ENCODE results near the gene UMODL1. TPM values are rescaled to one million over a fixed set of nuclear protein-coding genes. Genes with fewer than 3 reads are reported as not detected.

UMODL1 gene
- total and polyA plus RNA-seq, 4 experiments from 2014 or later, result 0.08 to 1.1 (median 0.58) TPM; not detected in 1

DNA sequence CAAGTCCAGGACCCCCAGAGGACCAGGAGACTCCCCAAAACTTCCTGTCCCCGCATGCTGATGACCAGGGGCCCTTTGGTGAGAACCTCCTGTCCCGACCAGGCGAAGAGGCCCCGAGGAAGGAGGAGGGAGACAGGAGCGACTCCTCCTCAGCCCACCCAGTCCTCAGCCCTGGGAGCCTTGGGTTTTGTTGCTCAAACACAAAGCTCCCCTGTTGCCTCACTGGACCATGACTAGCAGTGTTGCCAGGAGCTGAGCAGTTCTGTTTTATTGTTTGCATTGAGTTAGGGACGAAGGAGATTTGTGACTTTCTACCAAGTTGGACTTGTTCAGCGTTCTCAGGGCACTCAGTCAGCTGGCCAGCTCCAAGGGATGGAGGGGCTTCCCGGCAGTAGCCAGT lies 10.0 kb downstream of the UMODL1 start:
- intact Hi-C loops (cut with micrococcal nuclease), result no loop called here
- no peaks in the 10 kb centered on the region for H3K9me3 ChIP-seq (ENCODE audit: control insufficient read depth in 1 of 2, low read length in 2 of 2)
- H3K4me3 Mint-ChIP-seq, result no peak overlapping the region
- ChIA-PET POLR2A (ENCODE audit: partially characterized antibody) (no interaction called here), CTCF (ENCODE audit: partially characterized antibody) (interaction anchor here (1.8 kb wide), 1 partner anchor 27 kb away, joined by 10 read pairs; no protein-coding TSS in a partner anchor)
- H3K4me1 ChIP-seq (ENCODE audit: insufficient read depth, low read length), result no peaks in the 10 kb centered on the region
- no peaks in the 10 kb centered on the region for H3K27me3 Mint-ChIP-seq
- H3K27ac ChIP-seq (ENCODE audit: low read depth, low read length), result no peak overlapping the region
- no peak overlapping the region for H3K27ac Mint-ChIP-seq
- no peaks in the 10 kb centered on the region for H3K9me3 Mint-ChIP-seq
- H3K4me1 Mint-ChIP-seq, result no peaks in the 10 kb centered on the region
- no peaks in the 10 kb centered on the region for H3K36me3 Mint-ChIP-seq
- H3K27me3 ChIP-seq (ENCODE audit: insufficient read depth, low read length), result no peaks in the 10 kb centered on the region
- DNase-seq, result no peak
- no peaks in the 10 kb centered on the region for H3K36me3 ChIP-seq (ENCODE audit: insufficient read depth, low read length)
- no peak overlapping the region for H3K4me3 ChIP-seq (ENCODE audit: low read length in 2 of 2)

DNA sequence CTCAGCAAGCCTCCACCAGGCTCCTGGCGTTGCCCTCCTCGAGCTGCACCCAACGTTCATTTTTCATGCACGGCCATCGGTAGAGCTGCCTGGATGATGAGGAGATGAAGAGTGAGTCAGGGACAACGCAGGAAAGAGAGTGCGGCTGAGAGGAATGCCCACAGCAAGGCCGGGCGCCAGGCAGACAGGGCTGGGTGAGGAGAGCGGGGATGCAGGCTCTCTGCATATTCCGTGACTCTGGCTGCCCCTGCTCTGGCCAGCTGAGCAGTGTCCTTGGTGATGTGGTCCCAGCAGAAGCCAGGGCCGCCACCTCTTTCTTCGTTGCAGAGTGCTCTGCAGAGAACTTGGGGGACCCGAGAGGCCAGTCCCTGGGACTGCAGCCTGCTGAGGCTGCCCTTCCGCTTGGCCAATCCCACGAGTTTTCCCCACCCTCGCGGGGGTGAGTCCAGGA lies 10.8 kb downstream of the UMODL1 start:
- ChIA-PET POLR2A (ENCODE audit: partially characterized antibody) (no interaction called here), CTCF (ENCODE audit: partially characterized antibody) (interaction anchor here (1.8 kb wide), 1 partner anchor 26 kb away, joined by 10 read pairs; no protein-coding TSS in a partner anchor)
- H3K36me3 Mint-ChIP-seq, result no peaks in the 10 kb centered on the region
- H3K9me3 Mint-ChIP-seq, result no peaks in the 10 kb centered on the region
- H3K36me3 ChIP-seq (ENCODE audit: insufficient read depth, low read length), result no peaks in the 10 kb centered on the region
- no peaks in the 10 kb centered on the region for H3K4me1 Mint-ChIP-seq
- H3K4me3 Mint-ChIP-seq, result no peak overlapping the region
- H3K27ac ChIP-seq (ENCODE audit: low read depth, low read length), result no peak overlapping the region
- no peaks in the 10 kb centered on the region for H3K27me3 ChIP-seq (ENCODE audit: insufficient read depth, low read length)
- intact Hi-C loops (cut with micrococcal nuclease), result no loop called here
- no peak overlapping the region for H3K4me3 ChIP-seq (ENCODE audit: low read length in 2 of 2)
- H3K27ac Mint-ChIP-seq, result peak overlapping the region in 1 of 7 donors; percentile 12
- H3K4me1 ChIP-seq (ENCODE audit: insufficient read depth, low read length), result no peaks in the 10 kb centered on the region
- H3K27me3 Mint-ChIP-seq, result no peaks in the 10 kb centered on the region
- no peaks in the 10 kb centered on the region for H3K9me3 ChIP-seq (ENCODE audit: control insufficient read depth in 1 of 2, low read length in 2 of 2)
- DNase-seq, result no peak

DNA sequence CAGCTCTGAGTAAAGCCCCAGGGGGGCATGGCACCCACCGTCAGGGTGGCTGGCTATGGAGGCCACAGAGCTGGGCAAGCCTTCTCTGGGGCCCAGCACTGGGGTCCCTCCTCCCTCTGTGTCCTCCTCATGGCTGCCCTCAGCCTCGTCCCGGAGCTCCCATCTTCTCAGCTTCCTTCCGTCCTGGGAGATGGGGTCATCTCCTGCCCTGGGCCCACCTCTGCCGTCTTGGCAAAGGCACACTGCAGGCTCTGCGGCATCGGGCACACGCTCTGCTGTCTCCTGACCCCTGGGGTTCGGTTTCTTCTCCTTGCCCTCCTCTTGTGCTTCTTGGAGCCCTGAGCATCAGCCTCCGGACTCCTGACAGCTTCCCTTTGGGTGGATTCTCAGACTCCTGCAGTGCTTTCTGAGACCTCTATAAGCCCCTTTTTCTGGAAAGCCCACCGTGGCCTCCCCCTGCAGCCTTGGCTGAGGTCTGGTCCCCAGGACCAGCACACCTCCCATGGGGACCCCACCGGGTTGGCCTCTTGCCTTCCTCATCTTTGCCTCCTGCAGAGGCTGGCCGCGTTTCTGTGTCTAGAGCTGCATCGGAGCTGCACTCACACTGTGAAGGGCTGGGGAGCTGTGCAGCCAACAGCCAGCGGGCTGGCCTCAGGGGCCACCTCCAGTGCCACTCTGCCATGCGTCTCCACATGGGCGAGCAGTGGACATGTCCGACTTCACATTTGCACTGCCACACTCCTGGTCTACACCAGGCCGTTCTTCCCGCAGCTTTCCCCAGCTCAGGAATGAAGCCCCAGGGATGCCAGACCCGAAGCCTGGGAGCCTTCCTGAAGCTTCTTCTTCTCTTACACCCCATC lies 11.6 kb downstream of the UMODL1 start:
- Mint-ChIP-seq H3K36me3 (no peaks in the 10 kb centered on the region), H3K27ac (no peak overlapping the region), H3K4me1 (no peaks in the 10 kb centered on the region), H3K4me3 (peak overlapping the region in 1 of 8 donors; percentile 26), H3K9me3 (no peaks in the 10 kb centered on the region), H3K27me3 (no peaks in the 10 kb centered on the region)
- no peaks in the 10 kb centered on the region for H3K27me3 ChIP-seq (ENCODE audit: insufficient read depth, low read length)
- no peaks in the 10 kb centered on the region for H3K4me1 ChIP-seq (ENCODE audit: insufficient read depth, low read length)
- no peak overlapping the region for H3K27ac ChIP-seq (ENCODE audit: low read depth, low read length)
- intact Hi-C loops (cut with micrococcal nuclease), result no loop called here
- DNase-seq, result no peak
- H3K4me3 ChIP-seq (ENCODE audit: low read length in 2 of 2), result no peak overlapping the region
- H3K36me3 ChIP-seq (ENCODE audit: insufficient read depth, low read length), result no peaks in the 10 kb centered on the region
- POLR2A ChIA-PET (ENCODE audit: partially characterized antibody), result interaction anchor here (1.1 kb wide), 1 partner anchor 9 kb away, joined by 4 read pairs; no protein-coding TSS in a partner anchor
- CTCF ChIA-PET (ENCODE audit: partially characterized antibody), result interaction anchor here (1.8 kb wide), 1 partner anchor 25 kb away, joined by 10 read pairs; no protein-coding TSS in a partner anchor
- H3K9me3 ChIP-seq (ENCODE audit: control insufficient read depth in 1 of 2, low read length in 2 of 2), result no peaks in the 10 kb centered on the region

DNA sequence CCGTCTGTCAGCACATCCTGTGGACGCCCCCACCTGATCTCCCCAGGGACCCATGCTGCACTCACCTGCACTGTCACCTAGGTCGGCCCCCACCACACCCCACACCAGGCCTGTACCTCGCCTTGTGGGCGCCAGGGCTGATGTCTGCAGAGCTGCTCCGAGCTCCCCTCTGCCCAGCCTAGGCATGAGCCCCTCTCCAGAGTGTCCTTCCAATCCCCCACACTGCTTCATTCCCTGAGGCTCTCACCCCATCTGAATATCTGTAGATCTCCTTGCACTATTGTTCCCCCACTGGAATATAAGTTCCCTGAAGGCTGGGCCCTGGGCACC lies 12.2 kb downstream of the UMODL1 start:
- no peaks in the 10 kb centered on the region for H3K9me3 ChIP-seq (ENCODE audit: control insufficient read depth in 1 of 2, low read length in 2 of 2)
- ChIA-PET POLR2A (ENCODE audit: partially characterized antibody) (interaction anchor here (1.1 kb wide), 1 partner anchor 10 kb away, joined by 4 read pairs; no protein-coding TSS in a partner anchor), CTCF (ENCODE audit: partially characterized antibody) (no interaction called here)
- H3K27ac Mint-ChIP-seq, result no peak overlapping the region
- intact Hi-C loops (cut with micrococcal nuclease), result no loop called here
- no peaks in the 10 kb centered on the region for H3K27me3 Mint-ChIP-seq
- H3K4me1 ChIP-seq (ENCODE audit: insufficient read depth, low read length), result no peaks in the 10 kb centered on the region
- peaks cover 0 to 6% (median 0%) of the 10 kb centered on the region in 4 donors for H3K4me1 Mint-ChIP-seq
- H3K9me3 Mint-ChIP-seq, result no peaks in the 10 kb centered on the region
- H3K27ac ChIP-seq (ENCODE audit: low read depth, low read length), result no peak overlapping the region
- no peaks in the 10 kb centered on the region for H3K36me3 Mint-ChIP-seq
- no peak overlapping the region for H3K4me3 Mint-ChIP-seq
- no peaks in the 10 kb centered on the region for H3K27me3 ChIP-seq (ENCODE audit: insufficient read depth, low read length)
- no peak for DNase-seq
- no peak overlapping the region for H3K4me3 ChIP-seq (ENCODE audit: low read length in 2 of 2)
- no peaks in the 10 kb centered on the region for H3K36me3 ChIP-seq (ENCODE audit: insufficient read depth, low read length)

DNA sequence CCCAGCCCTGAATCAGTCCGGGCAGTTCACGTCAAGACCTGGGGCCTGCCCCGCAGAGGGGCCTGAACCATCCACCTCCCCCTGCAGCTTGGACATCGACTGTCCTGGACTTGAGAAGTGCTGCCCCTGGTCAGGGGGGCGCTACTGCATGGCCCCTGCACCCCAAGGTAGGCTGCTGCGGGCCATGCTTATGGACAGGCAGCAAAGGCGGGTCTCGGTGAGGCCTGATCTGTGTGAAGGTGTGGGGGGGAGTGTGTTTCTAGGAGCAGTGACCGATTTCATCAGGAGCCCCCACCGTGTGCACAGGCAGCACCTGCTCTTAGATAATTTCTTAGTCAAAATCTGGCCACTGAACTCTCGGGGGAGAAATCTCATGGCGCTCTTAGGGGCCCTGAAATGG lies 13.0 kb downstream of the UMODL1 start:
- CTCF ChIA-PET (ENCODE audit: partially characterized antibody), result no interaction called here
- Histone ChIP-seq H3K27me3 (ENCODE audit: insufficient read depth, low read length) (no peaks in the 10 kb centered on the region), H3K4me3 (ENCODE audit: low read length in 2 of 2) (no peak overlapping the region), H3K36me3 (ENCODE audit: insufficient read depth, low read length) (no peaks in the 10 kb centered on the region), H3K4me1 (ENCODE audit: insufficient read depth, low read length) (no peaks in the 10 kb centered on the region), H3K9me3 (ENCODE audit: control insufficient read depth in 1 of 2, low read length in 2 of 2) (no peaks in the 10 kb centered on the region), H3K27ac (ENCODE audit: low read depth, low read length) (no peak overlapping the region)
- POLR2A ChIA-PET (ENCODE audit: partially characterized antibody), result no interaction called here
- Mint-ChIP-seq H3K4me3 (no peak overlapping the region), H3K36me3 (no peaks in the 10 kb centered on the region), H3K9me3 (no peaks in the 10 kb centered on the region), H3K27ac (no peak overlapping the region), H3K27me3 (no peaks in the 10 kb centered on the region), H3K4me1 (peaks cover 2 to 13% (median 4%) of the 10 kb centered on the region in 4 donors)
- no peak for DNase-seq
- intact Hi-C loops (cut with micrococcal nuclease), result no loop called here

DNA sequence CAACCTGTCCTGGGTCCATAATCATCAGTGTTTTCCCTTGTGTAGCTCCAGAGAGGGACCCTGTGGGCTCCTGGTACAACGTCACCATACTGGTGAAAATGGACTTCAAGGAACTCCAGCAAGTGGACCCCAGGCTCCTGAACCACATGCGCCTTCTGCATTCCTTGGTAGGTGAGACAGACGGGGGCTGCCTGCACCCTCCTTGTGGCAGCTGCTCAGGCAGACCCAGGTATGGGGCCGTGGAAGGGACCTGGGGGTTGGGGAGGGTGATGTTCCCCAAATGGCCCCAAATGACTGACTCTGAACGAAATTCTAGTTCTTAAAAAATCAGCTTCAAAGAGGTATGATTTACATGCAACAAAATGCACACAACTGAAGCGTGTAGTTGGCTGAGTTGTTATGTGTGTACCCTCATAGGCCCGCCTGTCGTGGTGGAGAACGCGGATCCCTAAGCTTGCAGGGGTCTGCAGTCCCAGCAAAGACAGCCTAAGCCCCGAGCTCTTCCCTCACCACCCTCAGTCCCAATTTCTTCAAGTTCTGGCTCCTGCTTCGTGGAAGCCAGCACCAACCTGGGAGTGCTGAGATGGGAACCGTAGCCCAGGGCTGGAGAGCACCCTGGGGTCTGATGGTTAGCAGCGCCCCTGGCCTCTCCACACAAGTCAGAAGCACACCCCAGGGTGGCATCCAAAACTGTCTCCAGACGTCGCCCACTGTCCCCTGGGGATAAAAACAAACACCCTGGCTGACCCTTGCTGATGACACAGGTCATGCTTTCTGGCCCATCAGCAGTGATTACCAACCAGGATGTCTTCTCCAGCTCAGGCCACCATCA lies 14.3 kb downstream of the UMODL1 start:
- no peak for DNase-seq
- Histone ChIP-seq H3K4me3 (ENCODE audit: low read length in 2 of 2) (no peak overlapping the region), H3K4me1 (ENCODE audit: insufficient read depth, low read length) (no peaks in the 10 kb centered on the region), H3K9me3 (ENCODE audit: control insufficient read depth in 1 of 2, low read length in 2 of 2) (no peaks in the 10 kb centered on the region), H3K27ac (ENCODE audit: low read depth, low read length) (no peak overlapping the region), H3K36me3 (ENCODE audit: insufficient read depth, low read length) (no peaks in the 10 kb centered on the region), H3K27me3 (ENCODE audit: insufficient read depth, low read length) (no peaks in the 10 kb centered on the region)
- POLR2A ChIA-PET (ENCODE audit: partially characterized antibody), result no interaction called here
- CTCF ChIA-PET (ENCODE audit: partially characterized antibody), result interaction anchor here (0.8 kb wide), 1 partner anchor 22 kb away, joined by 4 read pairs; no protein-coding TSS in a partner anchor
- H3K36me3 Mint-ChIP-seq, result no peaks in the 10 kb centered on the region
- H3K4me3 Mint-ChIP-seq, result no peak overlapping the region
- peaks cover 9 to 26% (median 12%) of the 10 kb centered on the region in 4 donors for H3K4me1 Mint-ChIP-seq
- no peaks in the 10 kb centered on the region for H3K9me3 Mint-ChIP-seq
- H3K27me3 Mint-ChIP-seq, result no peaks in the 10 kb centered on the region
- intact Hi-C loops (cut with micrococcal nuclease), result no loop called here
- no peak overlapping the region for H3K27ac Mint-ChIP-seq

DNA sequence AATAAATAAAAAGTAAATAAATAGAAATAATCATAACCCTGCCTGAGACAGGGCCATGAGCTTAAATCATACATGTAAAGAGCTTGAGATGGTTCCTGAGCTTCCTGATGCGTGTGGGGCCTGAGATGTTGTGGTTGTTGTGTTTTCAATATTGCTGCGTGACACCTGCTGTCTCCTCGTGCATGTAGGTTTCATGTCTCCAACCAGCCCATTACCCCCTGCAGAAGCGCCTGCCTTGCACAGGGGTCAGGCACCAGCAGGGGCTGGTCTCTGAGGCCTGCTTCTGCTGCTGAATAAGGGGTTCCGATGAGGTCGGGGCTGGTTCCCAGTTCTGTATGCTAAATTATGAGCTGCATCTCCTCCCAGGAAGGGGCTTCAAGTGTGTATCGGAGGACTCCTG lies 15.9 kb downstream of the UMODL1 start:
- no peak overlapping the region for H3K4me3 Mint-ChIP-seq
- no peak overlapping the region for H3K4me3 ChIP-seq (ENCODE audit: low read length in 2 of 2)
- no peaks in the 10 kb centered on the region for H3K27me3 ChIP-seq (ENCODE audit: insufficient read depth, low read length)
- H3K36me3 ChIP-seq (ENCODE audit: insufficient read depth, low read length), result no peaks in the 10 kb centered on the region
- peaks cover 9 to 26% (median 12%) of the 10 kb centered on the region in 4 donors for H3K4me1 Mint-ChIP-seq
- DNase-seq, result no peak
- CTCF ChIA-PET (ENCODE audit: partially characterized antibody), result interaction anchor here (0.8 to 1.1 kb wide), 2 partner anchors 27 to 270 kb away, joined by 4 read pairs; no protein-coding TSS in a partner anchor
- H3K9me3 ChIP-seq (ENCODE audit: control insufficient read depth in 1 of 2, low read length in 2 of 2), result no peaks in the 10 kb centered on the region
- H3K27ac Mint-ChIP-seq, result peak overlapping the region in 2 of 7 donors; percentile 37 to 64
- H3K36me3 Mint-ChIP-seq, result no peaks in the 10 kb centered on the region
- H3K9me3 Mint-ChIP-seq, result peaks cover 0 to 3% (median 0%) of the 10 kb centered on the region in 8 donors
- H3K27ac ChIP-seq (ENCODE audit: low read depth, low read length), result no peak overlapping the region
- intact Hi-C loops (cut with micrococcal nuclease), result no loop called here
- H3K4me1 ChIP-seq (ENCODE audit: insufficient read depth, low read length), result no peaks in the 10 kb centered on the region
- POLR2A ChIA-PET (ENCODE audit: partially characterized antibody), result interaction anchor here (0.8 kb wide), 1 partner anchor 24 kb away, joined by 3 read pairs; no protein-coding TSS in a partner anchor
- H3K27me3 Mint-ChIP-seq, result peaks cover 4 to 7% of the 10 kb centered on the region in 2 donors

All from CD4-positive, alpha-beta memory T cell (primary cell).